GM19193 (cell line): Measurements from ENCODE around the gene NOL12.
A peak's percentile ranks its signal among the peaks of the same experiment; 100 is the strongest.

Experiments used
- POLR2A ChIP-seq: IDR thresholded peaks from 4 replicates; pipeline ENCODE4 v1.6.1; 2011; ENCODE audit not compliant: insufficient read depth, insufficient read length; ENCODE audit errors: extremely low read depth

Gene NOL12, protein sequence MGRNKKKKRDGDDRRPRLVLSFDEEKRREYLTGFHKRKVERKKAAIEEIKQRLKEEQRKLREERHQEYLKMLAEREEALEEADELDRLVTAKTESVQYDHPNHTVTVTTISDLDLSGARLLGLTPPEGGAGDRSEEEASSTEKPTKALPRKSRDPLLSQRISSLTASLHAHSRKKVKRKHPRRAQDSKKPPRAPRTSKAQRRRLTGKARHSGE

DNA sequence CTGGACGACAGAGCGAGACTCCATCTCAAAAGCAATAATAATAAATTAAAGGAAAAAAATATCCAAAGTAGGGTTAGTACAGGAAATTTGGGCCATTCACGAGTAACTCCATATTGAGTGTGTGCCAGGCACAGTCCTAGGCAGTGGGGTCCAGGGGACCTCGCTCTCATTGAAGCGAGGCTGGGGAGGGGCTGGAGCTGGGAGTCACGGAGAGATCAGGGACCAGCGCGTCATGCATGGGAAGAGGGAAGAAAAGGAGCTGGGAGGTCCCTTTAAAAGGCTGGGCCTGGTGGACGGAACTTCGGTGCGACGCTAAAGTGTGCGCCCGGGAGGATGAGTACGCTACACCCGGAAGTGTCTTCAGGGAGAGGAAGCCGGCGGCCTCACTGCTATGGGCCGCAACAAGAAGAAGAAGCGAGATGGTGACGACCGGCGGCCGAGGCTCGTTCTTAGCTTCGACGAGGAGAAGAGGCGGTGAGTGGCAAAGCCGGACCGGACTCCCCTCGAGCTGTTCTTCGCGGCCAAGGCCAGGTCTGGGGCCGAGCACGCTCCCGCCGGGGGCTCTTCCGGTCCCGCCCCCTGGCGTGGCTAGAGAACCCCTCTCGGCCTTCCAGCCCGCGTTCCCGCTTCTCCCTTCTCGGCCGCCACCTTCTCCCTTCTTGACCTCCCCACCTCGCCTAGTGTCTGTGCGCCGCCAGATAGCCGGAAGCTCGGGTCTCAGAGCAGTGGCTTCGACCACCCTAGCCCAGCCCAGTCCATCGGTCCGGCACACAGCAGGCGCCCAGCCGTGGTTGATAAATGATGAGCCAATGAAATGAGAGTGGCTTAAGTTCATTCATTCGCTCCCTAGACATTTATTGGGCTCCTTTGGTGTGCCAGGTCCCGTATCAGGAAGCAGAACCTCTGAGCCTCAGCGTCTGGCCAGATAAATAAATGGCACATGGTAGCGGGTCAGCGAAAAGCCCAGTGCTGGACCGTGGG lies at the start of gene NOL12:
Gene NOL12 (plus strand): TSS at position 342 of the 981 bp plus-strand sequence. CDS start 50 bp downstream, at position 392.
- peak; percentile 73 for TF ChIP-seq POLR2A

DNA sequence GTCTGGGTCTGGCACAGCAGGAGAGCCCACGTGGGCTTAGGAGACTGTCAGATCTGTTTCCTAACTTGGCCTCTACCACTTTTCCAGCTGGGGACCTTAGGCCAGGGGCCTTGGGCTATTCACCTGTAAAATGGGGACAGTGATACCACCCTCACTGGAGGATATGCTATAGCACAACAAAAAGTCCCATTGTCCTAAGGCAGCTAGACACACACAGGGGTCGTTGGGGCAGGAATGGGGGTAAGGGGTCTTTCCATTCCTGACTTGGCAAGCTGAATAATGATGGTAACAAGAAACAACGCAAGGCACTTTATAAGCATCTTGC lies 49.2 kb upstream of the NOL12 start:
- no peak for TF ChIP-seq POLR2A

DNA sequence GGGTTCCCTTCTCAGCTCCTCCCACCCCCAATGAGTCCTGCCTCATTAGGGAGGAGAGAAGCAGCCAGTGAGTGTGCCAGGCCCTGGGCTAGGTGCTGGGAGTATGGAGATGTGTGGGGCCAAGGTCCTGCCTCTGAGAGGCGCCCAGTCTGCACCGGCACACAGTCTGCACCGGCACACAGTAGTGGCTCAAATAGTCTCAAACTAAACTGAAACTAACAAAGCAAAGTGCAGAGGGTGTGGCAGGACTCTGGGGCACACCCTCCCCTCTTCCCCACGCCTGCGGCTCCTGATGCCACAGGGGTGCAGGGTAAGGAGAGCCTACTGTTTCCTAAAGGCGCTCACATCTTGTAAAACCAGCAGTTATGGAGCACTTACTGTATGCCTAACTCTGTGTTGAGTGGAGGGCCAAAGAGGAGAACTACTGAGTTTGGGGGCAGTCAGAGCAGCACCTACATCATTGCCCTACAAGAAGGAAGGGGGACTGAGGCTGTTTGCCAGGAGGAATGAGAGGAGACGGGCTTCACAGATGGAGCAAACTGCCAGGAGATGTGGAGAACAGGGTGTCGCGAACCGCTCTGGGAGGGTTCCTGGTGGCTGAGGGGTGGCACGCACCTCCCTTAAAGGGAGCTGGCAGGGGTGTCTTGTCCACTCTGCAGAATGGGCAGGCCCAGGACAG lies 47.6 kb upstream of the NOL12 start:
- TF ChIP-seq POLR2A: peak; percentile 4

DNA sequence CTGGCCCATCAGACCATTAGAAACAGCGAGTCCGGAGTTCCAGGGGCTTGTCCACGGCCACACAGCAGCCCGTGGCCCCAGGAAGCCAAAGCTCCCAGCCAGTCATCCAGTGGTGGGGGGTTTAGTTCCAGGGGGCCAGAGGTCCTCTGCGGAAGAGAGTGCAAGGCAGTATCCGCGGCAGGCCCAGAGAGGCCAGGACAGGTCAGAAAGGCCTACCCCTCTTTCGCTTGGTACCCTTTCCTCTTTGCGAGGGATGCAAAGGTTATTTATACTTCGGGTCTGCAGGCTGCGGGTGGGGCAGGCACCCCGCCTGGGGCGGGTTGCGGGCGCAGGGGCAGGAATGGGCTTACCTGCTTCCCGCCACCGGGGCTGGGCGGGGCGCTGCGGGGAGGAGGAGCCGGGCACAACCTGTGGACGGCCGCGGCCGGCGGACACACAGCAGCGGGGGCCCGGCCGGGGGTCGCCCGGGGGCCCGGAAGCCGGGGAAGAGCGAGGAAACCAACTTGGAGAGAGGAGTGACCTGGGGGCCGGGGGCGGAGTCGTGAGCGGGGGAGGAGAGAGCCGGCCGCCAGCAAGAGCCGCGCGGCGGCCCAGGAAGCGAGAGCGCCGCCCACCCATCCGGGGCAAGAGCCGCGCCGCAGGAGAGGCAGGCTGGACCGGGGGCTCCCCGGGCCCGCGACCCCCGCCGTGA lies 46.9 kb upstream of the NOL12 start, which contains the start of gene SH3BP1:
Gene SH3BP1 (plus strand): TSS at position 600 of the 691 bp plus-strand sequence. CDS start 119 bp downstream, outside the sequence.
- no peak for TF ChIP-seq POLR2A

DNA sequence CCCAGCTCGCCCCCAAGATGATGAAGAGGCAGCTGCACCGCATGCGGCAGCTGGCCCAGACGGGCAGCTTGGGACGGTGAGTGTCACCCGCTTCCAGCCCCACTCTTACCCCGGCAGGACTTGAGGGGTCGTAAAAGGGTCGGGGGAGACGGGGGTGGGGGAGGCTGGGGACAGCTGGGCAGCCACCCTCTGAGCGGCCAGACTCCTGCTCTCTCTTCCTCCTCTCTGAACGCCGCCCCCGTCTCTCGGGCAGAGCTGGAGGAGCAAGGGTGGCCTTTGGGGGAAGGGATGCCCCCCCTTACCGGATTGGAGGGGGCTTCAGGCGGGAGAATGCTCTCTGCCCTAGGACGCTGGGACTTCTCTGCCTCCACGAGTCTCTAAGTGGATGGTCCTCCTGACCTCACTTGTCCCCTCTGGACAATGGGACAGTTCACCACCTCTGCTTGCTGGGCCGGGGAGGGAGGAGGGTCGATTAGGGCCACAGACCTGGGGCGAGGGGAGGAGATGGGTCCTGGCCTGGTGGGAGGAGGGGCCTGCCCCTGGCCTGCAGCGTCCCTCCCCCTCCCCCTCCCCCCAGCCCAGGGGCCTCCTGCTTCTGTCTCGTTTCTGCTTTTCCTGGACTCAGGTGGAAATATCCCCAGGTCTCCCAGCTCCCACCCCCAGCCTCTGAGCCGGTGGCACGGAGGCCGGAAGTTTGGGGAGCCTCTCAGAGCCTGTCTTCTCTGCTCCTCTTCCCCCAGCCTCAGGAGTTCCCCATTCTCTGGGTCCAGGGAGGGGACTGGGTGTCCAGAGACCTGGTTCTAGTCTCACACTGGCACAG lies 46.2 kb upstream of the NOL12 start:
- TF ChIP-seq POLR2A: no peak

DNA sequence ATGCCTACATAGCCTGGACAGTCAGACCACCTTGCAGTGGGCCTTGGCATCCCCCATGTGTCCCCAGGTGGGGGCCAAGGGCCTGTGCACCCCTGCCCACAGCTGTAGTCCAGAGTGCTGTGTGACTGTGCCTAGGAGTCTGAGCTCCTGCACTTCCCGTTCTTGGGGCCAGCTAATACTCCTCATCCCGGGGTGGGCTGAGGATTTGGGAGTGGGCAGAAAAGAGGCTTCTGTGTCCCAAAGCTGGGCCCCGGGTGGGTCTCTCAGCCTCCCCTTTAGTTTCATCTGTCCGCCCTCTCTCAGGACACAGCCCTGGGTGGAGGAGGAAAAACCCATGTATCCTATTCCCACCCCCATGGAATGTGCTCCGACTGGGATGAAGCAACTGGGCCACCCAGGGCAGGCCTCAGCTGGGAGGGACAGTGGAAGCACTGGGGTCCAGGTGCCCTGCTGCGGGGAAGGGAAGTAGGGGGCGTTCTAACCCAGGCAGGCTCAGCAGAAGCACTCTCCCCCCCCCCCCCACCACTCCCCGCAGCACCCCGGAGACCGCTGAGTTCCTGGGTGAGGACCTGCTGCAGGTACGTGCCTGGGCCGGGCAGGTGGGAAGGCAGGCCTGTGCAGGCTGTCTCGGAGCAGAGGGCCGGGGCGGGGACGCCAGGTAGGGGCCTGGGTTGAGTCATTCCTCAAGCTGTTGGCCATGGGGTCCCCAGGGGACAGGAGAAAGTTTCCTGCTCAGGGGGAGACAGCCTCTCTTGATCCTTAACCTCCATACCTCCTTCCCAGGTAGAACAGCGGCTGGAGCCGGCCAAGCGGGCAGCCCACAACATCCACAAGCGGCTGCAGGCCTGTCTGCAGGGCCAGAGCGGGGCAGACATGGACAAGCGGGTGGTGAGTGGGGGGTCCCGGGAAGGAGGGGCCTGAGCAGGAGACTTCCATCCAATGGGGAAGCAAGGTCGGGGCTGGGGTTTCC lies 45.3 kb upstream of the NOL12 start:
- TF ChIP-seq POLR2A: no peak

DNA sequence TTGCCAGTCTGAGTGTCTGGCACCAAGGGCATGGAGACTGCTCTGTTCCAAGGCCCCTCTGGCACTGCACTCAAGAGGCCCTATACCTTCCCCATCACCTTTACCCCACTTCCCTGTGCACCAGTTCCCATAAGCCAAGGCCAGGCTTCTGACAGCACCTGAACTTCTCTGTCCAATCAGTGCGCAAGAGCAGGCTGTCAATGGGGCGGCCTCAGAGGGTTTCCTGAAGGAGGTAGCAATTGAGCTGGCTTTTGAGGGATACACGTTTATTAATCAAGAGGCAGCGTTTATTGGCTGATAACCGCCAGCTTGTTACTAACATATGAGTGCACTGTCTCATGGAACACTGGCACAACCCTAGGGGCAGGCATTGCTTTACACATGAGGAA lies 44.6 kb upstream of the NOL12 start:
- TF ChIP-seq POLR2A: no peak

DNA sequence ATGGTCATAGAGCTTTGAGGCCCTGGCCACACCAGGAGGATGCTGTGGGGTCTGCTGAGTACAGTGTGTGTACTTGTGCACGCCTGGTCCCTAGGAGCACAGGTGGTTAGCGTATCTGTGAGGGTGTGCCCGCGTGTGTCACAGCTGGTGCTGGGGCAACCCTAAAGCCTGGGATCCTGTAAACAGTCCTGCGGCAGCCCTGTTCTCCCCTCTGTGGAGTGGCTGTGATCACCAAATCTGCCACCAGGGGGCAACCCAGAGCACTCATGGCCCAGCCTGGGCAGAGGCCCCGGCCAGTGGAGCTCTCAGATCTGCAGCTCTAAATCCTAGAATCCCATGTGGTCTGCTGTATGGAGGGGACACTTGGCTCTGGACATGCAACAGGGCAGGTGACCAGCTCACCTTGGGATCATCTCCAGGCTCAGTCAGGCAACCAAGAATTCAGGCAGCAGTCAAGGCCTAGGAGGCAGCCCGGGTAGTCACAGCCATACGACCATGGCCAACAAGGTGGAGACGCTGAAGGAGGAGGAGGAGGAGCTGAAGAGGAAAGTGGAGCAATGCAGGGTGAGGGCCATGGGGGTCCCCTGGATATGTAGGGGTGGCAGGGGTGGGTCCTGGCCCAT lies 42.8 kb upstream of the NOL12 start:
- TF ChIP-seq POLR2A: no peak

DNA sequence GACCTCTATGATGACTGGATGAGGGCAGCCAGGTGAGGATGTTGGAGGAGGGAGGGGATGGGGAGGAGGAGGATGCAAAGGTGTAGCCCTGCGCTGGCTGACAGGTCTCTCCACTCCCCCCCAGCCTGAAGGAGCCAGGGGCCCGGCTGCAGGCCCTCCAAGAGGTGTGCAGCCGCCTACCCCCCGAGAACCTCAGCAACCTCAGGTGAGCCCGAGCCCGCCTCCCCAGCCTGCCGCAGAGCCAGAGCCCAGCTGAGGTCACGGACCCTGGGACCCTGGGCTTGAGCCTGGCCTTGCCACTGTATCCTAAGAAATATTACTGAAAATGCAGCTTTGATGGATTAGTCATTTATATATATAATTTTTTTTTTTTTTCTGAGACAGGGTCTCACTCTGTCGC lies 38.8 kb upstream of the NOL12 start:
- no peak for TF ChIP-seq POLR2A

DNA sequence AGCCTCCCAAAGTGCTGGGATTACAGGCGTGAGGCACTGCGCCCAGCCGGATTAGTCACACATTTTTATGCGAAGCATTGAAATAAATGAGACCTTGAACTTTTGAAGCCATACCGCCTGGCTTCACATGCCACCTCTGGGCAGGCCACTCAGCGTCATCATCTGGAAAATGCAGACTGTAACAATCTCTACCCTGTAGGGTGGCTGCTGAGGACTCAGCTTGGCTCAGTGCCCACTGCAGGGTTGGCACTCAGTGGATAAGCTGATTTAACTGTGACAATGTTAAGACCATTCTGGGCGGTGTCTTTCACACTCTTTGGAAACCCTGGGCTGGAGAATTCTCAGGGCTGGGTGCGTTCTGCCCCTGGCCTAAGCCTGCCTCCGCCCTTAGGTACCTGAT lies 38.2 kb upstream of the NOL12 start:
- no peak for TF ChIP-seq POLR2A

DNA sequence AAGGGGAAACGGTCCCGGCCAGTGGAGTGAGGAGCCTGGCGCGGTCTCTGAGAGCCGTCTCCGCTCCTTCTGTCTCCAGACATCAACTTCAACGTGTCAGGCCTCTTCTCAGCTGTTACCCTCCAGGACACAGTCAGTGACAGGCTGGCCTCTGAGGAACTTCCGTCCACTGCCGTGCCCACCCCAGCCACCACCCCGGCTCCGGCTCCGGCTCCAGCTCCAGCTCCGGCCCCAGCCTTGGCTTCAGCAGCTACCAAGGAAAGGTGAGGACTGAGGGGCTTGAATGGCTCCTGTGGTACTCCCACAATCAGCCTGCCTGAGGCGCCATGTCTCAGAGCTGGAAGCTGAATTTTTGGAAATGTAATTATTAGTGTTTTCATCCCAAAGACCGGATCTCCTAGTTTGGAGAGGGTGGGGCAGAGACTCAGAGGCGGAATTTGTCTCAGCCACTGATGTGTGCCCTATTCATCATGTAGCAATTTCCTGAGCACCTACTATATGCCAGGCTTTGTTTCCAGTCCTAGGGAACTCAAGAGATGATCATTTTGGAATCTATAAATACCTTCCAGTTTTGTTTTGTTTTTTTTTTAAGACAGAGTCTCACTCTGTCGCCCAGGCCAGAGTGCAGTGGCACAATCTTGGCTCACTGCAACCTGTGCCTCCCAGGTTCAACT lies 35.5 kb upstream of the NOL12 start:
- TF ChIP-seq POLR2A: no peak

DNA sequence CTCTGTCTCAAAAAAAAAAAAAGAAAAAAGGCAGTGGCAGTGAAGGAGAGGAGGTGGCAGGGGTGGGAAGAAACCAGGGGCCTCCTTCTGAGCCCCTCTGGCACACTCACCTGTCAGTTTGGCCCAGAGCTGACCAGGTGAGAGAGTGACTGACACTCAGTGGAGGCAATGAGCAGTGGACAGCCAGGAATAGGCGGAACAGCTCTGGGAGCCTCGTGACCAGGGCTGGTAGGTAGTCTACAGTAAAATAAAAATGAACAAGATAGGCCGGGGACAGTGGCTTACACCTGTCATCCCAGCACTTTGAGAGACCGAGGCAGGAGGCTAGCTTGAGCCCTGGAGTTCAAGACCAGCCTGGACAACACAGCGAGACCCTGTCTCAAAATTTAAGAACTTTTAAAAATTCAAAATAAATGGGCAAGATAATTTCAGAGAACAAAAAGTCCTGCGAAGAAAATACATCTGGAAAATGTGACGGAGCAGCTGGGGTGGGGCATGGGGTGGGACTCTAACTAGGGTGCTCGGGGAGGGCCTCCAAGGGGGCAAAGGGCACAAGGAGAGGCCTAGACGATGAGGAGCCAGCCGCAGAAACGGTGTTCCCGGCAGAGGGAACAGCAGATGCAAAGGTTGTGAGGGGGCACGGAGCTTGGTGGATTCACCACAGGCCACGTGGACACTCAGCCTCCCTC lies 31.4 kb upstream of the NOL12 start:
- no peak for TF ChIP-seq POLR2A

DNA sequence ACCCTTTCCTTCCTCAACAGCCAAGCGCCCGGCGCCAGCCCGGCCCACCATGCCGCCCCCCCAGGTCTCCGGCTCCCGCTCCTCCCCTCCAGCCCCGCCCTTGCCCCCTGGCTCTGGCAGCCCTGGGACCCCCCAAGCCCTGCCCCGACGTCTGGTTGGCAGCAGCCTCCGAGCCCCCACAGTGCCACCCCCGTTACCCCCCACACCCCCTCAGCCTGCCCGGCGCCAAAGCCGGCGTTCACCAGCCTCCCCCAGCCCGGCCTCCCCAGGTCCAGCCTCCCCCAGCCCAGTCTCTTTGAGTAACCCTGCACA lies 30.9 kb upstream of the NOL12 start:
- TF ChIP-seq POLR2A: no peak
